ENCODE measurements around the gene HRH2. TPM values are rescaled to one million over a fixed set of nuclear protein-coding genes. Genes with fewer than 3 reads are reported as not detected.
"Not testable (repeated sequence)": the region's sequence is repeated elsewhere in the genome, so short reads cannot be mapped to it uniquely, and the experiment has no call there.

Gene HRH2
- total RNA-seq, 1 donor from 2014 or later: 2.9 TPM

GRCh38 chr5:175751369-175751768 is 93.5 kb downstream of the HRH2 start:
- TF ChIP-seq, protein P1, sequence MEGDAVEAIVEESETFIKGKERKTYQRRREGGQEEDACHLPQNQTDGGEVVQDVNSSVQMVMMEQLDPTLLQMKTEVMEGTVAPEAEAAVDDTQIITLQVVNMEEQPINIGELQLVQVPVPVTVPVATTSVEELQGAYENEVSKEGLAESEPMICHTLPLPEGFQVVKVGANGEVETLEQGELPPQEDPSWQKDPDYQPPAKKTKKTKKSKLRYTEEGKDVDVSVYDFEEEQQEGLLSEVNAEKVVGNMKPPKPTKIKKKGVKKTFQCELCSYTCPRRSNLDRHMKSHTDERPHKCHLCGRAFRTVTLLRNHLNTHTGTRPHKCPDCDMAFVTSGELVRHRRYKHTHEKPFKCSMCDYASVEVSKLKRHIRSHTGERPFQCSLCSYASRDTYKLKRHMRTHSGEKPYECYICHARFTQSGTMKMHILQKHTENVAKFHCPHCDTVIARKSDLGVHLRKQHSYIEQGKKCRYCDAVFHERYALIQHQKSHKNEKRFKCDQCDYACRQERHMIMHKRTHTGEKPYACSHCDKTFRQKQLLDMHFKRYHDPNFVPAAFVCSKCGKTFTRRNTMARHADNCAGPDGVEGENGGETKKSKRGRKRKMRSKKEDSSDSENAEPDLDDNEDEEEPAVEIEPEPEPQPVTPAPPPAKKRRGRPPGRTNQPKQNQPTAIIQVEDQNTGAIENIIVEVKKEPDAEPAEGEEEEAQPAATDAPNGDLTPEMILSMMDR (conservative IDR thresholded peaks at IDR 0.05): no peak
- Mint-ChIP-seq H3K4me3 (no peak overlapping the region), H3K27ac (no peak overlapping the region), H3K36me3 (no peaks in the 10 kb centered on the region), H3K9me3 (no peaks in the 10 kb centered on the region), H3K27me3 (peaks cover 53% of the 10 kb centered on the region), H3K4me1 (ENCODE audit: unreplicated experiment) (no peaks in the 10 kb centered on the region)
- DNase-seq (ENCODE audit: extremely low spot score, unreplicated experiment): peak; percentile 34

DNA sequence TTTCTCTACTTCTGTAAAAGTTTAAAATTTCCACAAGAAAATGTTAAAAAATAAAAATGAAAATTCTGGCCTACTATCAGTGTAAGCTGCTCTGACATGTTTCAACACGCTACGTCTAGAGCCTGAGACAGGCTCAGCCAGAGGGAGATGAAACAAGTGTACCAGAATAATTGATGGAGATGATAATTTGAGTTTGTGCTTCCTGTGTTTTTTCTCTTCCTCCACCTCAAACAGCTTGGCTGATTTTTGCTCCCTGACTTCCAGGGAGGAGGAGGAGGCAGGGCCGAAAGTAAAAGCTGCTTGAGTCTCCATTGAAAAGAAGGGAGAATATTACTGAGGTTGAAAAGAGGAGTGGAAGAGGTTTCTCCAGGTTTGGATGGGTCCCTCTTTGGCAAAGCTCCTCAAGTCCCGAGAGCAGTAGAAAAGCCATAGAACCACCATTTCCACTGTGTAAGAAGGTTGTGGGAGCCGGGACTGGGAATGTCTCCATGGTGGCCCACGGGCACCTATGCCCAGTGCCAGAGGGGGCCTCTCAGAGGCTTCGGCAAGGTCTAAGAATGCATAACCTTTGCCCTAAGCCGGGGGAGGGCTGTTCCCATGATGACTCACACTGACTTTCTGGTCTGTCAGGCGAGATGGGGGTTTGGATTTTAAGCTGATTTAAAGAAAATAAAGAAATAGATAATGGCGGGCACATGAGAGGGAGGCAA is 95.1 kb downstream of the HRH2 start:
- Mint-ChIP-seq H3K36me3 (no peaks in the 10 kb centered on the region), H3K27ac (no peak overlapping the region), H3K27me3 (peaks cover 61% of the 10 kb centered on the region), H3K9me3 (no peaks in the 10 kb centered on the region), H3K4me1 (ENCODE audit: unreplicated experiment) (no peaks in the 10 kb centered on the region), H3K4me3 (no peak overlapping the region)
- TF ChIP-seq, protein P1 (conservative IDR thresholded peaks at IDR 0.05): no peak
- DNase-seq (ENCODE audit: extremely low spot score, unreplicated experiment): peak; percentile 47

DNA sequence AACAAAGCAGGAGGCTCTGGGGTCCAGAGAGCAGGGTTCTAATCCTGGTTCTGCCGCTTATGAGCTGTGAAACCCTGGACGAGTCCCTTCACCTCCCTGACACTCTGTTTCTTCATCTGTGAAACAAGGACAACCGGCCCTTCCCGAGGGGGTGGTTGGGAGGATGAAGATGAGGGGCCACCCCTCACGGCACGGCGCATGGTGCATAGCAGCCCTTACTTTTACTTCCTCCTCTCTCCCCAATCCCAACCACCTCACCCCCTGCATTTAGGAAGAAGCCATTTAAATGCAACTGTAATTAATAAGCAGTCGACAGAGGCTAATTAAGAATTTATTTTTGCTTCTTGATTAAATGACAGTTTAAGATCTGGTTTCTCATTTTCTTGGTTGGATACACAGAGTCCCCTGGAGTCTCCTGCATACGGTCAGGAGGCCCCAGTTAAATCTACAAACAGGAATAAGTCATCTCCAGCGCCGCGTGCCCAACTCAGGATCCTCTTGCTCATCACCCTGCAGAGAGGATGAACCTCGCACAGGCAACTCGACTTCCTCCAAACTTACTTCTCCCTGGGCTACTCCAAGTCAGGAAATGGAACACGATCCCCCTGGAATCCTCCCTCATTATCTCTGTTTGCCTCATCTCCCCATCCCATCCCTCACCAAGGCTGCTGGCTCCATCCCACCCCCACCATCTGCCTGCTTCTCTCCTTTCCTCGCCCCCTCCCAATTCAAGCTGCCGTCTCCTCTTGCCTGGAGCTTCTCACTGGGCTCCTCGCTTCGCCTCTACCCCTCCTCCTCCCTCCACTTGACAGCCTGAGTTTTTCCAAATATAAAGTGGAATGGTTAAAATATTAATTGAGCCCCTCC is 95.9 kb downstream of the HRH2 start:
- Mint-ChIP-seq H3K27ac (no peak overlapping the region), H3K9me3 (no peaks in the 10 kb centered on the region), H3K4me1 (ENCODE audit: unreplicated experiment) (no peaks in the 10 kb centered on the region), H3K27me3 (peaks cover 64% of the 10 kb centered on the region), H3K36me3 (no peaks in the 10 kb centered on the region), H3K4me3 (no peak overlapping the region)
- TF ChIP-seq, protein P1 (conservative IDR thresholded peaks at IDR 0.05): no peak
- DNase-seq (ENCODE audit: extremely low spot score, unreplicated experiment): peak; percentile 40

DNA sequence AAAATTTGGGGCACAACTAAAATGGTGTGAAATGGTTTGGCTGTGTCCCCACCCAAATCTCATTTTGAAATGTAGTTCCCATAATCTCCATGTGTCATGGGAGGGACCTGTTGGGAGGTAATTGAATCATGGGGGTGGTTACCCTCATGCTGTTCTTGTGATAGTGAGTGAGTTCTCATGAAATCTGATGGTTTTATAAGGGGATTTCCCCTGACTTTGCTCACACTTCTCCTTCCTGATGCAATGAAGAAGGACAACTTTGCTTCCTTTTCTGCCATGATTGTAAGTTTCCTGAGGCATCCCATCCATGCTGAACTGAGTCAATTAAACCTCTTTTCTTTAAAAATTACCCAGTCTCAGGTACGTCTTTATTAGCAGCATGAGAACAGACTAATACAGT is 102.1 kb downstream of the HRH2 start:
- H3K27me3 Mint-ChIP-seq: peaks cover 32% of the 10 kb centered on the region
- not testable (repeated sequence) for DNase-seq (ENCODE audit: extremely low spot score, unreplicated experiment); H3K4me1 Mint-ChIP-seq (ENCODE audit: unreplicated experiment); H3K9me3 Mint-ChIP-seq; H3K4me3 Mint-ChIP-seq; H3K27ac Mint-ChIP-seq; H3K36me3 Mint-ChIP-seq

Other genes with a start within 250 kb of the HRH2 start
- 0.17 and 0.87 TPM in 2 replicates for gene DRD1, start 213.9 kb upstream of the HRH2 start, total RNA-seq (ENCODE audit: low replicate concordance)
- 79.2 and 84.3 TPM in 2 replicates for gene SFXN1, start 179.5 kb upstream of the HRH2 start, total RNA-seq (ENCODE audit: low replicate concordance)
- gene CPLX2, start 213.5 kb downstream of the HRH2 start, total RNA-seq (ENCODE audit: low replicate concordance): 2.4 and 5.5 TPM in 2 replicates